ENCODE data around the gene ARHGEF2.
"Not testable (repeated sequence)": the region's sequence is repeated elsewhere in the genome, so short reads cannot be mapped to it uniquely, and the experiment has no call there.

The ARHGEF2 gene

DNA sequence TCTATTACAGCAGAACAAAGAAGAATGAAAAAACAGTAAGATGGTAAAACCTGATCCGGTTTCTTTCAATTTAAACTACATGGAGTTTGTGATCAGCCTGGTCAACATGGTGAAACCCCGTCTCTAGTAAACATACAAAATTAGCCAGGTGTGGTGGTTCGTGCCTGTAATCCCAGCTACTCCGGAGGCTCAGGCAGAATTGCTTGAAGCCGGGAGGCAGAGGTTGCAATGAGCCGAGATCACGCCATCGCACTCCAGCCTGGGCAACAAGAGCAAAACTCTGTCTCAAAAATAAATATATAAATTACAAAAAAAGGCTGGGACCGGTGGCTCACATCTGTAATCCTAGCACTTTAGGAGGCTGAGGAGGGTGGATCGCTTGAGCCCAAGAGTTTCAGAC lies 47.6 kb downstream of the ARHGEF2 start:
- not testable (repeated sequence) for H3K4me3 ChIP-seq (ENCODE audit: extremely low read depth, insufficient read depth, low read length, poor library complexity, severe bottlenecking); H3K27ac ChIP-seq (ENCODE audit: low read depth, low read length, severe bottlenecking); H3K9me3 ChIP-seq (ENCODE audit: control insufficient read depth, low read length)
- Histone ChIP-seq H3K36me3 (ENCODE audit: control insufficient read depth, insufficient read depth, low read length) (peaks cover 80% of the 10 kb centered on the region), H3K4me1 (ENCODE audit: control insufficient read depth, insufficient read depth, low read length, poor library complexity, severe bottlenecking) (peaks cover 19% of the 10 kb centered on the region)
- 100% methylated on average over 4 to 6 of the region's 10 CpGs for WGBS, 2 experiments (ENCODE audit: insufficient coverage in 2 of 2)

DNA sequence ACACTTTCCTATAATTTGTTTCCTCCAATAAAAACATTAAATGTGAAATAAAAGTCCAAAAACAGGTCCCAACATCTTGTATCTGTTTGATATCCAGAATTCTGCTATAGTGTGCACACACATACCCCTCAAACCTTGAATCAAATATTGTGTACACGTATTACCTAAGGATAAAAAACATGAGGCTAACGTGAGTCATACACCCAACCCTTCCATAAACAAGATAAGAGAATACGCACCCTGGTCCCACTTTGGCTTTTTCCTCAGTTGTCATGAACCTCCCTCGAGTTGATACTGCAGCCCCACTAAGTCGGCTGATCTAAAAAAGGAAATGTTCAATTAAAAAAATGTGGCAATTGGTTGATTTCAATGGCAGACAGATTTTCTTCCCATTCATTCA lies 49.3 kb downstream of the ARHGEF2 start:
- no peak overlapping the region for H3K27ac ChIP-seq (ENCODE audit: low read depth, low read length, severe bottlenecking)
- H3K4me1 ChIP-seq (ENCODE audit: control insufficient read depth, insufficient read depth, low read length, poor library complexity, severe bottlenecking) = peaks cover 15% of the 10 kb centered on the region
- no peaks in the 10 kb centered on the region for H3K9me3 ChIP-seq (ENCODE audit: control insufficient read depth, low read length)
- 100% methylated on average over 3 to 4 of the region's 5 CpGs for WGBS, 2 experiments (ENCODE audit: insufficient coverage in 2 of 2)
- no peak overlapping the region for H3K4me3 ChIP-seq (ENCODE audit: extremely low read depth, insufficient read depth, low read length, poor library complexity, severe bottlenecking)
- peaks cover 96% of the 10 kb centered on the region for H3K36me3 ChIP-seq (ENCODE audit: control insufficient read depth, insufficient read depth, low read length)

DNA sequence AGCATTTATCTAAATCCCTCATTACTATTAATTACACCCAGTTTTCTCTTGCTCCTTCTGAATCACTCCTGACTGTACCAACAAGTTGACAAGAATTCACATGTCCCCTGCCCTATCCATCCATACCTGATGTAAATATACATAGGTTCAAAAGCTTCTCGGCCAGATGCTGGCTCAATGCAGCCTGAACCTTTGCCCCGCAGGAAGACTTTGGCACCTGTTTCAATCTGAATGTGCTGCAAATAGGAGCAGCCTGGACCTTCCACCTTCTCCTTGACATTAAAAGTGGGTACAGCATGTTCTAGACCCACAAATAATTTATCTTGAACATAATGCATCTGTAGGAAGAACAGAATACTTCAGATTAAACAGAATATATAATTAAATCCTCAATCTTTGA lies 52.8 kb downstream of the ARHGEF2 start:
- H3K36me3 ChIP-seq (ENCODE audit: control insufficient read depth, insufficient read depth, low read length) = peaks cover 100% of the 10 kb centered on the region

DNA sequence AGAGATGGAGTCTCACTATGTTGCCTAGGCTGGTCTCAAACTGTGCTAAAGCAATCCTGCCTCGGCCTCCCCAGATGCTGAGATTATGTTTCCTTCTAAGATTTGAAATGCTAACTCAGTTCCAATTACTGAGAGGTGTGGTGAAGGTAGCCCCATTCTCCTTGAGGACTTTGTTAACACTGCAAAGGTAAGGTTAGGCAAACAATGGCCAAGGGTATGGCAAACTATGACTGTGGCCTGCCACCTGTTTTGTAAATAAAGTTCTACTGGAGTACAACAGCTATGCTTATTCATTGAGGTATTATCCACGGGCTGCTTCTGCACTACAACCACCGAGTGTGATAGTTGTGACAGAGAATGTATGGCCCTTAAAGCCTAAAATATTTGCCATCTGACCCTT lies 57.6 kb downstream of the ARHGEF2 start:
- Histone ChIP-seq H3K9me3 (ENCODE audit: control insufficient read depth, low read length) (no peaks in the 10 kb centered on the region), H3K4me1 (ENCODE audit: control insufficient read depth, insufficient read depth, low read length, poor library complexity, severe bottlenecking) (no peaks in the 10 kb centered on the region), H3K36me3 (ENCODE audit: control insufficient read depth, insufficient read depth, low read length) (peaks cover 99% of the 10 kb centered on the region), H3K27ac (ENCODE audit: low read depth, low read length, severe bottlenecking) (no peak overlapping the region), H3K4me3 (ENCODE audit: extremely low read depth, insufficient read depth, low read length, poor library complexity, severe bottlenecking) (no peak overlapping the region)
- WGBS, 2 experiments (ENCODE audit: insufficient coverage in 2 of 2) = 93 to 100% methylated on average over 1 to 3 of the region's 3 CpGs

More for the DNA sequence above, 52.8 kb downstream of the ARHGEF2 start:
- 100% methylated on average over 2 of the region's 2 CpGs for WGBS, 2 experiments (ENCODE audit: insufficient coverage in 2 of 2)
- Histone ChIP-seq H3K27ac (ENCODE audit: low read depth, low read length, severe bottlenecking) (no peak overlapping the region), H3K4me3 (ENCODE audit: extremely low read depth, insufficient read depth, low read length, poor library complexity, severe bottlenecking) (no peak overlapping the region), H3K9me3 (ENCODE audit: control insufficient read depth, low read length) (no peaks in the 10 kb centered on the region), H3K4me1 (ENCODE audit: control insufficient read depth, insufficient read depth, low read length, poor library complexity, severe bottlenecking) (no peaks in the 10 kb centered on the region)

DNA sequence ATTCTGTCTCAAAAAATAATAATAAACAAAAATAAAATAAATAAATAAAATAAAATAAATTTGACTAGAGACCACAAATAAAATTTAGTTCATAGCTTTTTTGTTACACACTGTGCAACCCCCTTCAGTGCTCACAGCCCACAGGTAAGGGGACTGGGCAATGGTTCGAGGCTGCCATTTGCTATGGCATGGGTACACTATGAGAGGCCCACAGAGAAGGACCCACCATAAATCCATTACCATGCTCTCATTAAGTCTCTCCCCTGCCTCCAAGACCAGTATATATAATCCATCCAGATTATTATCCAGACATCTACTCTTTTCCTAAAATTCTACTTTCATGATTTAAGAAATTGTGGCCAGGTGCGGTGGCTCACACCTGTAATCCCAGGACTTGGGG lies 58.5 kb downstream of the ARHGEF2 start:
- Histone ChIP-seq H3K4me1 (ENCODE audit: control insufficient read depth, insufficient read depth, low read length, poor library complexity, severe bottlenecking) (no peaks in the 10 kb centered on the region), H3K36me3 (ENCODE audit: control insufficient read depth, insufficient read depth, low read length) (peaks cover 99% of the 10 kb centered on the region), H3K9me3 (ENCODE audit: control insufficient read depth, low read length) (no peaks in the 10 kb centered on the region), H3K27ac (ENCODE audit: low read depth, low read length, severe bottlenecking) (no peak overlapping the region), H3K4me3 (ENCODE audit: extremely low read depth, insufficient read depth, low read length, poor library complexity, severe bottlenecking) (no peak overlapping the region)
- 100% methylated on average over 1 to 2 of the region's 2 CpGs for WGBS, 2 experiments (ENCODE audit: insufficient coverage in 2 of 2)

DNA sequence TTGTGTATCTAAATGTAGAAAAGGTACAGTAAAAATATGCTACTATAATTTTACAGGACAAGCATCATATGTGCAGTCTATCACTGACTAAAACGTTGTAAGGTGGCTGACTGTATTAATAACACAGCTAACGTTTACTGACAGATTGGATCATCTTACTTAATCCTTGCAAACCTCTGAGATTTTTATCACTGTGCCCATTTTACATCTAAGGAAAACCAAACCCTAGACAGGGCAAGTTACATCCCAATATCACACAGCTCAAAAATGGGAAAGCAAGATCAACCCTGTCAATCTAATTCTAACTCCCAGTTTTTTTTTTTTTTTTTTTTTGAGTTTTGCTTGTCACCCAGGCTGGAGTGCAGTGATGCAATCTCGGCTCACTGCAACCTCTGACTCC lies 59.7 kb downstream of the ARHGEF2 start:
- Histone ChIP-seq H3K4me3 (ENCODE audit: extremely low read depth, insufficient read depth, low read length, poor library complexity, severe bottlenecking) (no peak overlapping the region), H3K27ac (ENCODE audit: low read depth, low read length, severe bottlenecking) (no peak overlapping the region), H3K4me1 (ENCODE audit: control insufficient read depth, insufficient read depth, low read length, poor library complexity, severe bottlenecking) (no peaks in the 10 kb centered on the region), H3K9me3 (ENCODE audit: control insufficient read depth, low read length) (no peaks in the 10 kb centered on the region), H3K36me3 (ENCODE audit: control insufficient read depth, insufficient read depth, low read length) (peaks cover 99% of the 10 kb centered on the region)
- WGBS, 2 experiments (ENCODE audit: insufficient coverage in 2 of 2) = 89 to 95% methylated on average over 3 of the region's 3 CpGs

DNA sequence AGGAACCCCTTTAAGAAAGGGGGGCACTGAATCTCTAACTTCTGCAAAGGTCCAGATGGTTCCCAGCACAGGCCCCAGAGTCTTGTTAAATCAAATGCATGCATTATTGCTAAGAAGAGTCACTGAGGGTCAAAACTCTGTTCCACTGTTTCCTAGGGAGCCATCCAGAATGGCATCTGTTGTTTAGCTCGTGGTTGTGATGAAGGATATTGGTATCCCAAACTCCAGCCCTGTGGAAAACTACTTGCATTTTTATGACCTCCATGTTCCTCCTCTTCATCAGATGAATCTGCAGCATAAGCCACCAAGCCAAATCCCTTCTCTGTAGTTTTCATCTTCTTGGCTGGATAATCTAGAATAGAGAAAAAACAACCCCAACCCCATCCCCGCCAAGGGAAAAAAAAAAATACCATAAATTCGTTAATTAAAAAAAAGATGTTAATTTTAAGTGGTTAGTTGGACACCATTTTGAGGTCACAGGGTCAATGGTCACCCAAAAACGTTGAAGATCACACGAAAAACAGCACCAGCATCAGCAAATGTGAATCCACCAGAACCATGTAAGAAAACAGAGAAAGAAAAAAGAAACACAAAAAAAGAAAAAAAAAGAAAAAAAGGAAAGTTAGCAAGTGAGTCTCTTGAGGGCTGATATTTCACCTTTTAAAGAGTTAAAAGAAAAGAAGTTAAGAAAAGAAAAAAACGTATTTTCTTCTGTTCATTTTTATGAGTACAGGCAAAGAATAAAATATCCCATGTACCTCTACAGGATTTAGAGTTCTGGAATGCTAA lies 64.2 kb downstream of the ARHGEF2 start:
- Histone ChIP-seq H3K36me3 (ENCODE audit: control insufficient read depth, insufficient read depth, low read length) (peaks cover 79% of the 10 kb centered on the region), H3K27ac (ENCODE audit: low read depth, low read length, severe bottlenecking) (peak overlapping the region; percentile 50), H3K9me3 (ENCODE audit: control insufficient read depth, low read length) (no peaks in the 10 kb centered on the region), H3K4me1 (ENCODE audit: control insufficient read depth, insufficient read depth, low read length, poor library complexity, severe bottlenecking) (peaks cover 5% of the 10 kb centered on the region), H3K4me3 (ENCODE audit: extremely low read depth, insufficient read depth, low read length, poor library complexity, severe bottlenecking) (no peak overlapping the region)
- whole genome bisulfite sequencing, 2 experiments (ENCODE audit: insufficient coverage in 2 of 2) = 83% methylated on average over 1 of the region's 6 CpGs; no CpG with 5 or more reads in 1 of the 2 experiments

DNA sequence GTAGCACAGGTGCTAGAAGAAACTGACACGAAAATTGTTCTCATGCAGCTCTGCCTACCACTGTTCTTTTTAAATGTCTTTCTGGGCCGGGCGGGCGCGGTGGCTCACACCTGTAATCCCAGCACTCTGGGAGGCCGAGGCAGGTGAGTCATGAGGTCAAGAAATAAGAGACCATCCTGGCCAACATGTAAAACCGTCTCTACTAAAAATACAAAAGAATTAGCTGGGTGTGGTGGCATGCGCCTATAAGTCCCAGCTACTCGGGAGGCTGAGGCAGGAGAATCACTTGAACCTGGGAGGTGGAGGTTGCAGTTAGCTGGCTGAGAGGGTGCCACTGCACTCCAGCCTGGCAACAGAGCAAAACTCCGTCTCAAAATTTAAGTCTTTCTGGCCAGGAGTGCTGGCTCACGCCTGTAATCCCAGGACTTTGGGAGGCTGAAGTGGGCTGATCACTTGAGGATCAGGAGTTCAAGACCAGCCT lies 66.3 kb downstream of the ARHGEF2 start:
- Histone ChIP-seq H3K36me3 (ENCODE audit: control insufficient read depth, insufficient read depth, low read length) (peaks cover 78% of the 10 kb centered on the region), H3K4me1 (ENCODE audit: control insufficient read depth, insufficient read depth, low read length, poor library complexity, severe bottlenecking) (peaks cover 5% of the 10 kb centered on the region), H3K9me3 (ENCODE audit: control insufficient read depth, low read length) (no peaks in the 10 kb centered on the region), H3K27ac (ENCODE audit: low read depth, low read length, severe bottlenecking) (peak overlapping the region; percentile 44), H3K4me3 (ENCODE audit: extremely low read depth, insufficient read depth, low read length, poor library complexity, severe bottlenecking) (no peak overlapping the region)
- 95 to 97% methylated on average over 8 to 11 of the region's 11 CpGs for WGBS, 2 experiments (ENCODE audit: insufficient coverage in 2 of 2)

DNA sequence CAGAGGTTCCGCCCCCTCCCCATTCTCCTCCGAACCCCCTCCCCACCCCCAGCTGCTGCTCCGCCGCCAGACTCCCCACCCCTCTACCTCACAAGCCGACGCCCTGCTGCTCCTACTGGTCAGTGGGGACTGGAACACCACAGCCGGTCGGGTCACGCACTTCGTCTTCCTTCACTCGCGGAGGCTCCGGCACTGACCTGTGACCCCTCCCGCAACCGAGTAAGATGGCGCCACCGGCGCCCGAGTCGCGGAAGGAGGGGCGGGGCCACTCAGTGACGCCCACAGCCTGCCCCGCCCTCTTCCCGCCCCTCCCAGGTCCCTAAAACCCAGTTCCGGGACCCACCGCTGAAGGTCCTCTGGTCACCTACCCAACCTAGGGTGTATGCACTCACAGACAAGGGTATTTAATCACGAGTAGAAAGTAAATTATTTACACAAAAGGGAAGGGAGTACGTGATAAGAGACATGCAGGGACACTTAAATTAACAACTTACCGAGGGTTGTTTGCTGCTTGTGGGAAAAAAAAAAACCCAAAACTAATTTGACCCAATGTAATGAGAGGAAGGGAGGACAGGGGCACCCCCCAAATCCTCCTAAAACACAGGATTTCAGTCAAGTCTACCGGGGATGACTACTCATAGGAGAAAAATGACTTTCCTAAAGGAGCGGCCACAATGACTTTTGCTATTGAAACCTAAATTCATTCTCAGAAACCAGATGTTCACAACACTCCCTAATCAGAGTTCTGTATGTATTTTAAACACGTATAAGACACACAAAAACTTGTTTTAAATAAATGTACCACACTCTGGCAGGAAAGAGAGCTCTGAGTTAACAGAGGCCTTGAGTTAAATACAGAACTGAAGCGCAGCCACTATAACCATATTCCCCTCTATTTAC lies 66.9 kb downstream of the ARHGEF2 start, which contains the start of gene RIT1:
Gene RIT1, minus strand, starts transcription at position 194 of the 900 bp plus-strand sequence. CDS start 588 bp downstream, outside the sequence.
- H3K36me3 ChIP-seq (ENCODE audit: control insufficient read depth, insufficient read depth, low read length) = peaks cover 78% of the 10 kb centered on the region
- peaks cover 5% of the 10 kb centered on the region for H3K4me1 ChIP-seq (ENCODE audit: control insufficient read depth, insufficient read depth, low read length, poor library complexity, severe bottlenecking)
- peak within 1 kb of the TSS; percentile 44 for H3K27ac ChIP-seq (ENCODE audit: low read depth, low read length, severe bottlenecking)
- H3K9me3 ChIP-seq (ENCODE audit: control insufficient read depth, low read length) = no peaks in the 10 kb centered on the region
- H3K4me3 ChIP-seq (ENCODE audit: extremely low read depth, insufficient read depth, low read length, poor library complexity, severe bottlenecking) = peak within 1 kb of the TSS; percentile 74
- 5 to 10% methylated on average over 17 to 21 of the region's 34 CpGs for WGBS, 2 experiments (ENCODE audit: insufficient coverage in 2 of 2)

DNA sequence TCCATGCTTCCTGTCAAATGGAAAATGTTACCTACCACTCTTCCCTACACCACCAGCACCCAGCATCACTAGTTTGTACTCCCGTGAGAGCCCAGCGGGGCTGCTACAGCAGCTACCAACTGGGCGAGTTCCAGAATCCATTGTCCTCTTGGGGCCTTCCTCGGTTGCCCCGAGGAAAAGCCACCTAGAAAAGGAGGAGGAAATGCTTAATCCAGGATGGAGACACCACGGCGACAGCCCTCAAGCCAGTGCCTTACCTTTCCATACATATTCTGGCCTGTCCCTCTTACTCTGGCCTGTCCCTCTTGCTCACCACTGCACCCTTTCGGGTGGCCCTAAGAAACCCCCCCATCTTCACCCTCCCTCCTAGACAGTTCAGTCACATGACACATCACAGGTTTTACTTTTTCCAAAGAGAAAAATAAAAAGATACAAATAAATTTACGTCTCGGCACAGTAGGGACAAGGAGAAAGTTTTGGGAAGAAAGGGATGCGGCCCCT lies 67.7 kb downstream of the ARHGEF2 start:
- peak overlapping the region; percentile 44 for H3K27ac ChIP-seq (ENCODE audit: low read depth, low read length, severe bottlenecking)
- WGBS, 2 experiments (ENCODE audit: insufficient coverage in 2 of 2) = 7 to 19% methylated on average over 3 to 4 of the region's 11 CpGs
- H3K36me3 ChIP-seq (ENCODE audit: control insufficient read depth, insufficient read depth, low read length) = peaks cover 78% of the 10 kb centered on the region
- H3K4me1 ChIP-seq (ENCODE audit: control insufficient read depth, insufficient read depth, low read length, poor library complexity, severe bottlenecking) = peaks cover 5% of the 10 kb centered on the region
- peak overlapping the region; percentile 74 for H3K4me3 ChIP-seq (ENCODE audit: extremely low read depth, insufficient read depth, low read length, poor library complexity, severe bottlenecking)
- H3K9me3 ChIP-seq (ENCODE audit: control insufficient read depth, low read length) = no peaks in the 10 kb centered on the region

Measured in mesodermal cell (in vitro differentiated cells).